ENCODE measurements around the gene IGSF3.

The IGSF3 gene

DNA sequence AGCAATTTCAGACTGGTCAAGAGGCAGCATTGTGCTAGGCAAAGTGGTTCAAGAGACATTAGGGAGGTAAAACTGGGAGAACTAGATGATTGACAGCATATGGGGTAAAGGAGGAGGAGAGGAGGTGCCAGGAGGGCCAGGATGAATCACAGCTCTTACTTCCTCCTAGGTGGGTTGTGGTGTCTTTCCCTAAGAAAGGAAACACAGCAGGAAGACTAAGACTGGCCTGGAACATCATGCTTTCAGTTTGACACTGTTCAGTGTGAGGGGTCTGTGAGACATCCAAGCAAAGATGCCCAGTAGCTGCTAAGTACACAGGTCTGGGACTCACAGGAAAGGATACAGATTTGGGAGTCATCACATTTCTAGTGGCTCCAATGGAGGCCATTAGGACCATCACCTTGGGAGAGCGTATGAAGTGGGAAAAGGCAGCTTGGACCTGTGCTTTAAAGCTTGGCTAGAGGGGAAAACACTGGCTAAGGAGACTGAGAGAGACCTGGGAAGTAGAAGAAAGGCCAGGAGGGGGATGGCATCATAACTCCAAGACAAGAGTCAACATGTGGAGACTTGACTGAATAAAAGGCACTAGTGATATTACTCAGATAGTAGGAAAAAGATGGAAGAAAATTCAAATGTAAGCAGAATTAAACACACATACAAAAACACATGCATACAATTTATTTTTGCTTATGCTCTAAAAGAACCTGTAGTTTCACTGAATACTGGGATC, 114.0 kb downstream of the IGSF3 start:
- DNase-seq (ENCODE audit: low read depth, low spot score) = no peak
- no peak overlapping the region for H3K4me3 ChIP-seq (ENCODE audit: low read length)

DNA sequence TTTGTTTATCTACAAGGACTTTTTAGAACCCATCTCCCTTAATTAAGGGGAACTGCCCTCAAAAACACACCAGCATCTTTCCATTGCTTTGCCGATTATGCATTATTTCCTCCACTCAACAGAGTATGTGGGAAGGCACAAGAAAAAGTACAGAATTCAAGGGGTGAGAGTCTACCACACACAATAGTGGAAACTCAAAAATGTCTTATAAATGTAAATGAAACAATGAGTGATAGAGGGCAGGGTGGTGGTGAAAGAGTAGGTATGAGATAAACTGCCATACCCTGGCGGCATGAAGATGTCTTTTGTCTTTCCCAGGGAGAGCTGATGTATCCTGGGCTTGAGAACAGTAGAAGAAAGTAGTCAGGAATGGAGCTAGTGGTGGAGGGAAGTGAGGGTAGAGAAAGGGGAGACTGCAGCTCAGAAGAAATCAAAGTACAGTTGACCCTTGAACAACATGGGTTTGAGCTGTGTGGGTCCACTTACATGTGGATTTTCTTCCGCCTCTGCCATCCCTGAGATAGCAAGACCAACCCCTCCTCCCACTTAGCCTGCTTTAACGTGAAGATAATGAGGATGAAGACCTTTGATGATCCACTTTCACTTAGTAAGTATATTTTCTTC, 121.1 kb downstream of the IGSF3 start:
- no peak overlapping the region for H3K4me3 ChIP-seq (ENCODE audit: low read length)
- DNase-seq (ENCODE audit: low read depth, low spot score) = no peak

DNA sequence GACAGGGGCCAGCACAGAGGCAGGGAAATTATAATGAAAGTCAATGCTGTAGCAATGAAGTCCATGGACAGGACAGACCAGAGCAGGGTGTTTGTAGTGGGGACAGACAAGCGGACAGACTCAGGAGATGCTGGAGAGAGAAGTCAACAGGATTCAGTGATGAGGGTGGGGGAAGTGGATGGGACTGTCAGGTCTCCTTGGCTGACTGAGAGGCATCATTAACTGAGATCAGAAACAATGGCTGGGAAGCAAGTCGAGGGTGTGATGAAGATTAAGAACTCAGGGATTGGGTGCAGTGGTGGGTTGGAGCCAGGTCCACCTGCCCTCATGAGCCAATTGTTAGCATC, 122.2 kb downstream of the IGSF3 start:
- no peak for DNase-seq (ENCODE audit: low read depth, low spot score)

DNA sequence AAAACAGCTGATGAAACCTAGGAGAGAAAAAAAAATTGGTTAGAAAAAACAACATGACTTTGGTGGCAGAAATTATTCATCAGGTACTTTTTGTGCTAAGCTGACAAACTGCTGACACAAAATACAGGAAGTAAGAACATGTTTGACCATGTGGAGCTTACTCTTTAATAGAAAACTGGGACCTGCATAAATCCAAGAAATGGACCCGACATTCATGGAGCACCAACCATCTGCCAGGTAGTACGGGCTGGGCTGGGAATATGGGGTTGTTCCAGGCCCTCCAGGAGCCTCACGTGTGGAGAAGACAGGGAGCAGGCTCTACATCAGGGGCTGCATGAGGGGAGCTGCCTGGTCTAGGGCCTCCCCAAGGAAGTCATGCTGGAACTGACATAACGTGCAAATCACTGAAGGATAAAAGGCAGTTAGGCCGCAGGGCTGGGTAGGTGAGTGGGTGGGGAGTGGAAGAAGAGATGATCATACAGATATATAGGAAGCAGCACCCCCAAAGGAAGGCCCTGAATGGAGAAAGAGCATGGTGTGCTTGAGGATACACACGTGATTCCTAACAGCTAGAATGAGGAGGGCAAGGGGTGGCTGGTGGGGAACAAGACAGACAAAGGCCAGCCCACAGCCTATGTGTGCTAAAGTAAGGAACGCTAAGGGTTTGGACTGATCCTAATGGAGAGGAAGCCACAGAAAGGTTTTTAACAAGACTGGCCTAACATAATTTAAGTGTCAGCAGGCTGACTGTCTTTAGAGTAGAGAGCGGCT, 122.8 kb downstream of the IGSF3 start:
- DNase-seq (ENCODE audit: low read depth, low spot score) = no peak
- no peak overlapping the region for H3K4me3 ChIP-seq (ENCODE audit: low read length)

More for the DNA sequence above, 122.2 kb downstream of the IGSF3 start:
- H3K4me3 ChIP-seq (ENCODE audit: low read length) = no peak overlapping the region

DNA sequence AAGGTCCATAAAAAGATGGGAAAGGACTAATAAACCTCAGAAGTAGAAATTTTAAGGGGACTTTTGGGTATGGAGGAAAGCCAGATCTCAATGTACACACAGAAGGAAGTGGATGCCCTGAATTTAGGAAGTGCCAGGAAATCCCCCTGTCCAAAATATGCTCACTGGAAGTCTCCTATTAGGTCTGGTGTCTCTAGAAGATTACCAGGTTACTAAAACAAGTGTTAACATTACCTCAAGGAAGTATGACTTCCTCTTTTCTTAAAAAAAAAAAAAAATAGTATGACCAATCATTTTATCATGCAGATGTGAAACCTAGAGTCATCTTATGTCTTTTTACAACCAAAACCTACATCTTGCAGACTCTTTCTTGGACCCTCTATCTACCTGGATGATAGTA, 127.4 kb downstream of the IGSF3 start:
- DNase-seq (ENCODE audit: low read depth, low spot score) = no peak
- H3K4me3 ChIP-seq (ENCODE audit: low read length) = no peak overlapping the region

DNA sequence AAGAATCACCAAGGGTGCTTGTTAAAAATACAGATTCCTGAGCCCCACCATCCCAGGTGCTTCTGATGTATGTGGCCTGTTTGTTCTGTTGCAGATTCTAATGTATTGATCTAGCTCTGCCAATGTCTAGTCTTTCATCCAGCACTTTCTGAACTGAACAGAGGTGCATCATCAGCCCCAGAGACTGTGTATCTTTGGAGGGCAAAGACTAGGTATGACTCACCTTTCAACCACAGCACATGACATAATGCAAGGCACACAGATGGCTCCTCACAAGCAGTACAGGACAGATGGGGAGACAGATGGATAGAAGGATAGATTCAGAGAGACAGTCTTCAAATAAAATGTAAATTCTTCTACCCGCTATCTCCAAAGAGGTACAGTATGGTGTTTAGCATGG, 129.0 kb downstream of the IGSF3 start:
- no peak overlapping the region for H3K4me3 ChIP-seq (ENCODE audit: low read length)
- no peak for DNase-seq (ENCODE audit: low read depth, low spot score)

DNA sequence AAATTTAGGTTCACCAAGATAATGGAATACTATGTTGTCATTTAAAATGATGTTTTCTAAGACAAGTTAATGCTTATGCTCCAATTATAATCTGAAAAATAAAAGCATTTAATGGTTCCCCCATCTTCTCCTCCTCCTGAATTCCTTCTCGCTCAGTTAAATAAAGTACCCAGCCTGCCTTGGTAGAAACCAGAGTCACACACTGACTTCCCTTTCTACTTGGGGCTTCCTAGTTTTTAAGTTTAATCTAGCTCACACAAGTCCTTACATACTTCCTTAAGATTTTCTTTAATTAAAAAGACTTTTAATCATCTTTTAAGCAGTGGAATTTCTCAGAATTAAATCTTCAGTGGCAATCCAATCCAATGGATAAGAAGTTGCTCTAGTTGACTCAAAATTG, 129.6 kb downstream of the IGSF3 start:
- no peak overlapping the region for H3K4me3 ChIP-seq (ENCODE audit: low read length)
- DNase-seq (ENCODE audit: low read depth, low spot score) = no peak

DNA sequence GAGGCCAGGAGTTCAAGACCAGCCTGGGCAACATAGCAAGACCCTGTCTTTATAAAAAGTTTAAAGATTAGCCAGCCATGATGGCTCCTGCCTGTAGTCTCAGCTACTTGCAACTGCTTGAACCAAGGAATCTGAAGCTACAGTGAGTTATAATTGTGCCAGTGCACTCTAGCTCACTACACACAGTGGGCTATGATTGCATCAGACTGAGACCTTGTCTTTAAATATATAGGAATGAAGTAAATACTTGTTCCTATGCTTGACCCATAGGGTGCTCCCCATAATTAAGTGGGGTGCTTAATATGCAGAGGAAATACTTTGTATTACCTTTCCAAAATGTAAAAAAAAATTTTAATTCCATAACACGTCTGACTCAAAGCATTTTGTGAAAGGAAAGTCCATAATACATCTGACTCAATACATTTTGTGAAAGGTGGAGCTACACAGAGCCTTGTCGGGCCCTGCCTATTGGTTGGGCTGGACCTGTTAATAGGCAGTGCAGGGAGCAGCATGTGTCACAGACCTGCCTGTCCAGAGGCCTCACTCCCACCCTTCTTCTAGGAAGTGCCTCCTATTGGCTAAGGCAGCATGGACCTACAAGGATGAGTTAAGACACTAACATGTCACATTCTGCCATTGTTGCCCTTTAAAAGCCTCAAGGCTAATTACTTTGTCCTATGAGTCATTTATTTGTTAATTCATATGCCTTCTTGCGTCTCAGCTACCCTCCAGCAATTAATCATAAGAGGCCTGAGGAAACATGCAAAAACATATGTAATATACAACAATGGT, 130.3 kb downstream of the IGSF3 start:
- DNase-seq (ENCODE audit: low read depth, low spot score) = no peak
- H3K4me3 ChIP-seq (ENCODE audit: low read length) = no peak overlapping the region

DNA sequence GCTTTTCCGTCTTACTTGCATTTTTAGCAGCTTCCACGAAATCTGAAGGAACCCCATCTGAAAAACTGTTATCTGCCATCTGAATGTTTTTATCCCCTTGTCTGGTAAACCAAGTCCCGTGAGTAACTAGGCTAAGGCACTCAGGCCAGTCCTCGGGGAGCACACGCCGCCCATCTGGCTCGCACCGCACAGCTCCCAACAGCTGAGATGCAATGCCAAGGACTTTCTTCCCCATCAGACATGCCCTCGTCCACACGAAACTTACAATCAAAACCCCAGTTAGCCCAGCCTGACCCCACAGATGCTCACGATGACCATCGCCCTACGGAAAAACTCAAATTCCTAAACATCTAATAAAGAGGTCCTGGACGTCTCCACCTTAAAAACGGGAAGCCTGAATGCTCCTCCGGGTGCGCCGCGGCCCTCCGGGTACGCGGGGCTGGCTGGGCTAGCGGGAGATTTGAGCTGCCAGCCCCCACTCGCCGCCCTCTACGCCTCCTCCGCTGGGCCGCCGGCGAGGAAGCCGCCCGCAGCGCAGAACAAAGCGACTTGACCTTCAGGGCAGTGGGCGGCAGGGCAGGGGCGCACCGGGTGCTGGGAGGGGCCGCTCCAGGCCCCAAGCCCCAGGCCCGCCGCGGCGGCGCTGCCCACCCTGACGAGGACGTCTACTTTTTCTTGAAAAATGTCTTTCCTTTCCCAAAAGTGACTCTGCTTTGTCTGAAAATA, 133.4 kb downstream of the IGSF3 start:
- H3K4me3 ChIP-seq (ENCODE audit: low read length) = no peak overlapping the region
- no peak for DNase-seq (ENCODE audit: low read depth, low spot score)

DNA sequence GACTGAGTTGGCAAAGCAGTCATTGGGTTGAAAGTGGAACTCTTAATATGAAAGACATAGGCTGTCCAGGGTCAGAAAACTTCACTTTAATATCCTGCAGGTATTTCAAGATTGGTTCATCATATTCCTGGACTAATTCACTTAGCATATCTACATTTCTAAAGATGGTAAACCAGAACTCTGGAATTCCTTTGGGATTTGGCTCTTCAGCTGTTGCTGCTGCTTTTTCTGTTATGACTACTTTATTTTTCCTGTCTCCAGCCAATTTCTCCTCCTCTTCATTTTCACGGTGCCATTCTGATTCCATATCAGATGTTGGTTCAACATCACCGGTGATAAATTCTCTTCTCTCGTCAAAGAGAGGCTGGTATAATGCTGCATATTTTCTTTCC, 134.1 kb downstream of the IGSF3 start:
- DNase-seq (ENCODE audit: low read depth, low spot score) = no peak
- no peak overlapping the region for H3K4me3 ChIP-seq (ENCODE audit: low read length)

DNA sequence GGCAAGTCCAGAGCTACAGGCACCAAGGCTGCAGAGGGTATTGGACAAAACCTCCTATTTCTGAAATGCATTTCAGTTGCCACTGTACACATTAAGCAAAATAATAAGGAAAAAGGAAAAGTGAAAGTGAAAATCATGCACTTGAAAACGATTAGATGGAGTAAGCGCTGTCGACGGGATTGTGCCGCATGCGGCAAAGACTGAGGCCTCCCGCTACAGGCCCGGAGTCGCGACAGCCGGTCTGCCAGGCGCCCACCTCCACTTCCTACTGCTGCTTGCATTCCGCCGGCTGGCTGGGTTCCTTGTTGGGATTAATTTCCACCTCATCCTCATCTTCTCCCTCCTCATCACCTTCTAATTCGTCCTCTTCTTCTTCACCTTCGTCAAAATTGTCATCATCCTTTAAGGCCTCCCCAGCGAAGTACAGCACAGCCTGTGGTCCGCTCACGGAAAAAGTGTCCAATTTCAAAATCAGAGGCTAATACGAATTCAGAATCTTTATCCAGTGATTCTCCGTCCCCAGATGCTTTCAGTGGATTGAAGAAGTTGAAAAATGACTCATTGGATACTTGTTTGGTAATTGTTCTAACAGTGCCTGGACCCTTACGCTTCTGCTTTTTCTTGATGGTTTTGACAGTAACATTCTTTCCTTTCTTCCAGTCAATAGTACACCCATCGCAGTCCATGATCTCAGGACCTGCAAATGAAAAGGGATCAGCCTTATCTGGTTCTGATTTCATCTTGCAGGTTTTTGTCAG, 134.7 kb downstream of the IGSF3 start:
- no peak overlapping the region for H3K4me3 ChIP-seq (ENCODE audit: low read length)

DNA sequence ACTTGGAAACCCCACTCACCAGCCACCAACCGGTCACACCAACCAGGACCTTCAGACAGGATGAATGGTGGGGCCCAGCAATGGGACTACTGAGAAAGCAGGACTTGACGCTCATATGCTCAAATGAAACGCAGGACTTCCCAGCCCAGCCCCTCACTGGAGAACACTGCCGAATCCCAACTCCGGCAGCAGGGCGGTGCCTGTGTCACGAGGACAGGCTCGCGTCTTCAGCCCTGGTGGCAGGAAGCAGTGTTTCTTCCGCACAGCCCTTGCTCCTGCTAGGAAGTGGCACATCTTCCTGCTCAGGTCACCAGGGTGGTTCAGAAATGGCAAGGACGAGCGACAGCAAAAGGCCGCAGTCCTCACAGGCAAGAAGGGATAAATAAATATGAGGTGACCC, 135.6 kb downstream of the IGSF3 start:
- no peak for DNase-seq (ENCODE audit: low read depth, low spot score)
- no peak overlapping the region for H3K4me3 ChIP-seq (ENCODE audit: low read length)

More for the DNA sequence above, 134.7 kb downstream of the IGSF3 start:
- DNase-seq (ENCODE audit: low read depth, low spot score) = no peak

DNA sequence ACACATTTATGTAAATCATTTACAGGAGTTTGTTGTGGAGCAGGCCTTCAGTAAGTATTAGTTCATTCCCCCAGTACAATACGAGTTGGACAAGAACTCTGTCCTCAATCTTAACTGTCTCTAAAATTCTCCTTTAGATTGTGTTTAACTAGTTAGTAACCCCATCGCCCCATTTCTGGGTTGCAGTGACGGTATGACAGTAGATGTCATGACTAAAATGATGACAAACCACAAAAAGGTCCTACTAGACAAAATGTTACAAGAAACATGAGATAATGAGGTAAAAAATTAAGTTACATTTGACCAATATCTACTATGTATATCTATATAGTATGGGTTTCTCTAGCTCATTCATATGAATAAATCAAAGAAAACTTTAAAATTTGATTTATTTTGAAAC, 137.9 kb downstream of the IGSF3 start:
- no peak overlapping the region for H3K4me3 ChIP-seq (ENCODE audit: low read length)
- no peak for DNase-seq (ENCODE audit: low read depth, low spot score)

DNA sequence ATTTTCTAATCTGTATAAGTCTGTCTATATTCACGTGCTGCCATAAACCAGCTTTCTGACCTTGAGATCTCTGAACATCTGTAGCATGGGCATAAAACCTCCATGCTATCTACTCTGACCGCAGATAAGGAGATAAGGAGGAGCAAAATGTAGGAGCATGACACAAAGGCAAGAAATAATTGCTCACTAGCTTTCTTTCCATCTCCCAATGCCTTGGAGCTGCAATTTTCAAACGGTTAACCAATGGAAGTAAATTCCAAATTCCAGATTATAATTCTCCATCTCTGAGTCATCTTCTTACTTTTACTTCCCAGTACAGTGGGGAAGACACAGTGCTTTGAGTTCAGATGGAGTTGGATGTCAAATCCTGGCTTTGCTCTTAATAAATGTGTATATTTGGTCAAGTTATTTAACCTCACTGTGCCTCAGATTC, 138.3 kb downstream of the IGSF3 start:
- no peak for DNase-seq (ENCODE audit: low read depth, low spot score)
- no peak overlapping the region for H3K4me3 ChIP-seq (ENCODE audit: low read length)

DNA sequence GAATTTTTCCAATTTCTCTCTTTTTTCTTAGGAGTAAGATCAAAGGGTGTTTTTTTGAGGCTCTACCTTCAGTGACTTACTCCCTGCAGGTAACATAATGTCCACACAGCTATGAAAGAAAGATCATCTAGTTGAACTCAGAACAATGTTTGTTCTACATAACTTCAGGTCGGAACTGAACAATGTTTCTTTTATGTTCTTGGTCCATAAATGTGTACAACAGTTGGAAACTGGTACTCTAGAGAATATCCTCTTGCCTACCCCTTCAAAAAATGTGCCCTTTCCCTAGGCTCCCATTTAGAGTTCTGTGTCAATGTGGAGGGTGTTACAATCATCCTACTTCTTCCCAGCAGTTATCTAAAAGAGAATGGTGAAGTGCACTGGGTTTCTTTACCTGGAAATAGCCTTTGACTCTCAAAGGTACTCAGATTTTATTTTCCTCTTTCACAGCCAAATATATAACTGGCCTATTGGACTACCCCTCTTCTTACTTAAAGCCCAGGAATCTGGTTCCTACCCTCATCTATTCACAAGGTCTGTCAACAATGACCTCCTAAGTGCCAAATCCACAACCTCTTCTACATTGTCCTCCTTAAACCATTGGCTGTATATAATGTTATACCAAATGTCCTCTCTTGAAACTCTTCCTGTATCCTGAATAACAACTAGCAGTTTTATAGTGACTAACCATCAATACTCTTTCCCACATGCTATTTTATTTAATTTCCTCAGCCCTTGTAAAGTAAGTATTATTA, 139.0 kb downstream of the IGSF3 start:
- DNase-seq (ENCODE audit: low read depth, low spot score) = no peak
- no peak overlapping the region for H3K4me3 ChIP-seq (ENCODE audit: low read length)

DNA sequence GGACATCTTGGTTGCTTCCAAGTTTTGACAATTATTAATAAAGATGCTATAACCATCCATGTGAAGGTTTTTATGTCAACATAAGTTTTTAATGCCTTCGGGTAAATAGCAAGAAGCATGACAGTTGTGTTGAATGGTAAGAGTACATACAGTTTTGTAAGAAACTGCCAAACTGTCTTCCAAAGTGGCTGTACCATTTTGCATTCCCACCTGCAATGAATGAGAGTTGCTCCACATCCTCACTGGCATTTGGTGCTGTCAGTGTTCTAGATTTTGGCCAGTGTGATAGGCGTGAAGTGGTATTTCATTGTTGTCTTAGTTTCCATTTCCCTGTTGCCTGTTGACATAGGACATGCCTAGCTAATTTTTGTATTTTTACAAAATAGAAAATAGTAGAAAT, 142.1 kb downstream of the IGSF3 start:
- H3K4me3 ChIP-seq (ENCODE audit: low read length) = no peak overlapping the region

More for the DNA sequence above, 142.1 kb downstream of the IGSF3 start:
- no peak for DNase-seq (ENCODE audit: low read depth, low spot score)
